ENCODE results near the gene NARF. TPM values are rescaled to one million over a fixed set of nuclear protein-coding genes. Genes with fewer than 3 reads are reported as not detected.

NARF gene
- total and polyA plus RNA-seq, 4 experiments from 2014 or later, result 80.8 to 146 (median 88.5) TPM

DNA sequence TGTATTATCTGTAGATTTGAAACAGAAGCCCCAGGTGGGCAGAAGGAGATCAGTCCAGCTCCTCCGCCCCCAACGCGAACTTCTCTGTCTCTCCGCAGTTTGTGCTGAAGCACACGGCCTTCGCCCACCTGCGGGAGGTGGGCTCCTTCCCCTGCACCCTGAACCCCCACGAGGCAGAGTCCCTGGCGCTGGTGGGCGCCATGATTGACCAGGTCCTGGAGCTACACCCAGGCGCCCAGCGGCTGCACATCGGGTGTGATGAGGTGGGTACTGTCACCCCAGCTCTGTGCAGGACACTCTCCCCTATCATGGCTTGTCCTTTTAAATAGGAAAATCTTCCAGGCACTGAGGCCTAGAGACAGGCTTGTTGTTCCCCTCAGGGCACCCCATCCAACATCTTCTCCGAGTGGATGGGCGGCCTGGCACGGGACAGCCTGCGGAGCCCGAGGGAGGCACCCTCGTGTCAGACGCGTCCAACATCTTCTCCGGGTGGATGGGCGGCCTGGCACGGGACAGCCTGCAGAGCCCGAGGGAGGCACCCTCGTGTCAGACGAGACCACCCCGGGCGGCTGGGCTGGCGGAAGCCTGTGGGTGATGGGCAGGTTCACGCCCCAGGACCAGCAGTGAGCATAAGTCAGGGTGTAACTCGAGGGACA, 24.9 kb upstream of the NARF start:
- no peak overlapping the region for H3K4me3 ChIP-seq (ENCODE audit: low read length in 2 of 2)
- H3K27me3 Mint-ChIP-seq, result no peaks in the 10 kb centered on the region
- ChIA-PET POLR2A (ENCODE audit: partially characterized antibody) (interaction anchor here (1.3 kb wide), 1 partner anchor 25 kb away, joined by 5 read pairs; the partner anchor contains the start of gene NARF), CTCF (ENCODE audit: partially characterized antibody) (interaction anchor here (0.5 to 1.2 kb wide), 3 partner anchors 9 to 121 kb away, joined by 3 to 5 read pairs (median 3); no protein-coding TSS in a partner anchor)
- H3K36me3 ChIP-seq (ENCODE audit: insufficient read depth, low read length), result peaks cover 5% of the 10 kb centered on the region
- DNase-seq, result no peak
- no peaks in the 10 kb centered on the region for H3K9me3 ChIP-seq (ENCODE audit: control insufficient read depth in 1 of 2, low read length in 2 of 2)
- H3K27me3 ChIP-seq (ENCODE audit: insufficient read depth, low read length), result no peaks in the 10 kb centered on the region
- H3K4me1 Mint-ChIP-seq, result peaks cover 8 to 31% (median 14%) of the 10 kb centered on the region in 4 donors
- H3K9me3 Mint-ChIP-seq, result peaks cover 0 to 2% (median 0%) of the 10 kb centered on the region in 8 donors
- H3K4me3 Mint-ChIP-seq, result no peak overlapping the region
- peak overlapping the region in 1 of 7 donors; percentile 70 for H3K27ac Mint-ChIP-seq
- no peak overlapping the region for H3K27ac ChIP-seq (ENCODE audit: low read depth, low read length)
- intact Hi-C loops (cut with micrococcal nuclease), result no loop called here
- H3K4me1 ChIP-seq (ENCODE audit: insufficient read depth, low read length), result peaks cover 14% of the 10 kb centered on the region
- peaks cover 11 to 12% of the 10 kb centered on the region in 2 donors for H3K36me3 Mint-ChIP-seq

- peaks cover 0 to 2% (median 0%) of the 10 kb centered on the region in 8 donors for H3K9me3 Mint-ChIP-seq
- Histone ChIP-seq H3K36me3 (ENCODE audit: insufficient read depth, low read length) (peaks cover 5% of the 10 kb centered on the region), H3K9me3 (ENCODE audit: control insufficient read depth in 1 of 2, low read length in 2 of 2) (no peaks in the 10 kb centered on the region), H3K27me3 (ENCODE audit: insufficient read depth, low read length) (no peaks in the 10 kb centered on the region), H3K4me3 (ENCODE audit: low read length in 2 of 2) (no peak overlapping the region), H3K27ac (ENCODE audit: low read depth, low read length) (no peak overlapping the region), H3K4me1 (ENCODE audit: insufficient read depth, low read length) (peaks cover 13% of the 10 kb centered on the region)
- ChIA-PET CTCF (ENCODE audit: partially characterized antibody) (interaction anchor here (0.5 to 1.2 kb wide), 3 partner anchors 9 to 120 kb away, joined by 3 to 5 read pairs (median 3); no protein-coding TSS in a partner anchor), POLR2A (ENCODE audit: partially characterized antibody) (interaction anchor here (1.2 to 1.3 kb wide), 2 partner anchors 15 to 24 kb away, joined by 4 to 5 read pairs; partner anchors contain the start of gene NARF)
- peaks cover 10 to 11% of the 10 kb centered on the region in 2 donors for H3K36me3 Mint-ChIP-seq
- DNase-seq, result peak in 1 of 5 donors; percentile 25
- H3K27me3 Mint-ChIP-seq, result no peaks in the 10 kb centered on the region
- H3K4me1 Mint-ChIP-seq, result peaks cover 8 to 26% (median 12%) of the 10 kb centered on the region in 4 donors
- peak overlapping the region in 2 of 7 donors; percentile 18 to 29 for H3K27ac Mint-ChIP-seq
- peak overlapping the region in 1 of 8 donors; percentile 22 for H3K4me3 Mint-ChIP-seq
- intact Hi-C loops (cut with micrococcal nuclease), result no loop called here
Observed at GRCh38 chr17:82434216-82434565, 24.4 kb upstream of the NARF start.

- peaks cover 3 to 17% (median 4%) of the 10 kb centered on the region in 4 donors for H3K4me1 Mint-ChIP-seq
- DNase-seq, result no peak
- H3K9me3 Mint-ChIP-seq, result no peaks in the 10 kb centered on the region
- no peaks in the 10 kb centered on the region for H3K27me3 Mint-ChIP-seq
- ChIA-PET POLR2A (ENCODE audit: partially characterized antibody) (interaction anchor here (1.1 to 1.3 kb wide), 3 partner anchors 9 to 23 kb away, joined by 4 to 5 read pairs (median 4); partner anchors contain the start of gene NARF), CTCF (ENCODE audit: partially characterized antibody) (interaction anchor here (1.2 kb wide), 1 partner anchor 10 kb away, joined by 5 read pairs; no protein-coding TSS in a partner anchor)
- H3K36me3 ChIP-seq (ENCODE audit: insufficient read depth, low read length), result peaks cover 5% of the 10 kb centered on the region
- H3K27ac Mint-ChIP-seq, result peak overlapping the region in 1 of 7 donors; percentile 17
- no peak overlapping the region for H3K4me3 Mint-ChIP-seq
- H3K36me3 Mint-ChIP-seq, result peaks cover 1 to 5% of the 10 kb centered on the region in 2 donors
- H3K27me3 ChIP-seq (ENCODE audit: insufficient read depth, low read length), result no peaks in the 10 kb centered on the region
- no peaks in the 10 kb centered on the region for H3K9me3 ChIP-seq (ENCODE audit: control insufficient read depth in 1 of 2, low read length in 2 of 2)
- intact Hi-C loops (cut with micrococcal nuclease), result no loop called here
- no peak overlapping the region for H3K4me3 ChIP-seq (ENCODE audit: low read length in 2 of 2)
- H3K4me1 ChIP-seq (ENCODE audit: insufficient read depth, low read length), result peaks cover 9% of the 10 kb centered on the region
- no peak overlapping the region for H3K27ac ChIP-seq (ENCODE audit: low read depth, low read length)
Observed at GRCh38 chr17:82435103-82435502, 23.4 kb upstream of the NARF start.

DNA sequence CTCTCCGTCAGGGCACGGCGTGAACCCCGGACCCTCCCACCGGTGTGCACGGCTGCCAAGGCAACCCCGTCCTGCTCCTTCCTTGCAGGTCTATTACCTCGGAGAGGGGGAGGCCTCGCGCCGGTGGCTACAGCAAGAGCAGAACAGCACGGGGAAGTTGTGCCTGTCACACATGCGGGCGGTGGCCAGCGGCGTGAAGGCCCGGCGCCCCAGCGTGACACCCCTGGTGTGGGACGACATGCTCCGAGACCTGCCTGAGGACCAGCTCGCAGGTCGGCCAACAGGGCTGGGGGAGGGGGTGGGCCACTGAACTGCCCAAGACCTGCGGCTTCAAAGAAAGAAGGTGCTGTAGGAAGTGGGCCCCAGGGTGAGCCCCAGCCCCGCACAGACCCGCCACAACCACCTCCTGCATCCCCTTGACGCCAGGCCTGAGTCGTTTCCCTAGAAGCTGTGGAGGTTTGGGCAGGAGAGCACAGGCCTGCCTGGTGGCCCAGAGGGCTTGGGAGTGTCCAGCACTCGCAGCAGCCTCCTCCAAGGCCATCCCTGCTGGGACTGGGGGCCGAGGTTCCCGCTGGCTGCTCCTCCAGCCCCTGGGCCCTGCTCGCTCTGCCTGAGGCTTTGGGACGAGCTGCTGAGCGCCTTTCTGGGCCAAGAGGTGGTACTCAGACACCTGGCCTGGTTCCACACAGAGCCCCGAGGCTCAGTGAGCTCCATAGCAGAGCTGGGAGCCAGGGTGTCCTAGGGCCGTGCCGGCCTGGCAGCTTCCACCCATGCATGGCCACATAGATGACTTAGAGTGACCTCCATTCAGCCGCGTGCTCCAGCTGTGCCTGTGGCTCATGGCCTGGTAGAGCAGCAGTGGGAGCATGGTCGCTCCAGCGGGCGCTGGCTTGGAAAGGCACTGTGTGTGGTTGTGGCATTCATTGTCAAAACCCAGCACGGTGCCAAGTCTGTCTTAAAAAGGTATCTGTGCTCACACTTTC, 22.6 kb upstream of the NARF start:
- ChIA-PET POLR2A (ENCODE audit: partially characterized antibody) (interaction anchor here (1.1 kb wide), 2 partner anchors 8 to 13 kb away, joined by 4 to 7 read pairs; no protein-coding TSS in a partner anchor), CTCF (ENCODE audit: partially characterized antibody) (no interaction called here)
- H3K27ac ChIP-seq (ENCODE audit: low read depth, low read length), result no peak overlapping the region
- intact Hi-C loops (cut with micrococcal nuclease), result no loop called here
- H3K4me3 ChIP-seq (ENCODE audit: low read length in 2 of 2), result no peak overlapping the region
- no peaks in the 10 kb centered on the region for H3K9me3 Mint-ChIP-seq
- no peaks in the 10 kb centered on the region for H3K9me3 ChIP-seq (ENCODE audit: control insufficient read depth in 1 of 2, low read length in 2 of 2)
- H3K27me3 ChIP-seq (ENCODE audit: insufficient read depth, low read length), result no peaks in the 10 kb centered on the region
- no peak overlapping the region for H3K4me3 Mint-ChIP-seq
- H3K27ac Mint-ChIP-seq, result no peak overlapping the region
- H3K36me3 ChIP-seq (ENCODE audit: insufficient read depth, low read length), result peaks cover 5% of the 10 kb centered on the region
- H3K36me3 Mint-ChIP-seq, result peaks cover 0 to 6% of the 10 kb centered on the region in 2 donors
- H3K4me1 Mint-ChIP-seq, result peaks cover 0 to 20% (median 4%) of the 10 kb centered on the region in 4 donors
- no peak for DNase-seq
- H3K4me1 ChIP-seq (ENCODE audit: insufficient read depth, low read length), result peaks cover 9% of the 10 kb centered on the region
- H3K27me3 Mint-ChIP-seq, result no peaks in the 10 kb centered on the region

DNA sequence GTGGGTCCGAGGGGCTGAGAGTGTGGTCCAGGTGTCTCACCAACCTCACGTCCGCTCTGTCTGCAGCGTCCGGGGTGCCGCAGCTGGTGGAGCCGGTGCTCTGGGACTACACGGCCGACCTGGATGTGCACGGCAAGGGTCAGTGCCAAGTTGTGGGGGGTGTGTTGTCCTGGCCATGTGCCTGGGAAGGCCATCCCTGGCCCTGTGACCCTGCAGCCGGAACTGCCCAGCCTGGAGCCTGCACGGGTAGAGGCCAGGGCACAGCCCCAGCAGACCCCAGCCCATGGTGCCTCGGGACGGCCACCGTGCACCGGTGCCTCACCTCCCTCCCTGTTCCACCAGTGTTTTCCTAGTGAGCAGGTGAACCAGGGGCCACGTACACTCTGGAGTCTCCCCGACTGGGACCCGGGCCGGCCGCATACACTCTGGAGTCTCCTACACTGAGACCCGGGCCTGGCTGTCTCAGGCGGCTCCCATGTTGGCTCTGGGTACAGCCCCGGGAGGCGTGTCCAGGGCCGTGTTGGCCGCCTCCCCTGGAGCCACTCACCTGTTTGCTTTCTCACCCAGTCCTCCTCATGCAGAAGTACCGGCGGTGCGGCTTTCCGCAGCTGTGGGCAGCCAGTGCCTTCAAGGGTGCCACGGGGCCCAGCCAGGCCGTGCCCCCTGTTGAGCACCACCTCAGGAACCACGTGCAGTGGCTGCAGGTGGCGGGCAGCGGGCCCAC, 21.8 kb upstream of the NARF start:
- H3K9me3 ChIP-seq (ENCODE audit: control insufficient read depth in 1 of 2, low read length in 2 of 2), result no peaks in the 10 kb centered on the region
- Mint-ChIP-seq H3K27me3 (no peaks in the 10 kb centered on the region), H3K36me3 (peaks cover 0 to 7% of the 10 kb centered on the region in 2 donors), H3K4me1 (peaks cover 0 to 20% (median 4%) of the 10 kb centered on the region in 4 donors), H3K4me3 (no peak overlapping the region), H3K27ac (no peak overlapping the region), H3K9me3 (no peaks in the 10 kb centered on the region)
- intact Hi-C loops (cut with micrococcal nuclease), result no loop called here
- peaks cover 6% of the 10 kb centered on the region for H3K36me3 ChIP-seq (ENCODE audit: insufficient read depth, low read length)
- DNase-seq, result no peak
- no peaks in the 10 kb centered on the region for H3K27me3 ChIP-seq (ENCODE audit: insufficient read depth, low read length)
- POLR2A ChIA-PET (ENCODE audit: partially characterized antibody), result interaction anchor here (1.1 kb wide), 1 partner anchor 13 kb away, joined by 7 read pairs; no protein-coding TSS in a partner anchor
- CTCF ChIA-PET (ENCODE audit: partially characterized antibody), result no interaction called here
- H3K27ac ChIP-seq (ENCODE audit: low read depth, low read length), result no peak overlapping the region
- no peak overlapping the region for H3K4me3 ChIP-seq (ENCODE audit: low read length in 2 of 2)
- peaks cover 9% of the 10 kb centered on the region for H3K4me1 ChIP-seq (ENCODE audit: insufficient read depth, low read length)

GRCh38 chr17:82437325-82437668, 21.2 kb upstream of the NARF start:
- POLR2A ChIA-PET (ENCODE audit: partially characterized antibody), result no interaction called here
- CTCF ChIA-PET (ENCODE audit: partially characterized antibody), result no interaction called here
- peaks cover 0 to 20% (median 4%) of the 10 kb centered on the region in 4 donors for H3K4me1 Mint-ChIP-seq

More at GRCh38 chr17:82437325-82437668, 21.2 kb upstream of the NARF start:
- Mint-ChIP-seq H3K9me3 (no peaks in the 10 kb centered on the region), H3K36me3 (peaks cover 0 to 7% of the 10 kb centered on the region in 2 donors), H3K4me3 (no peak overlapping the region), H3K27ac (no peak overlapping the region), H3K27me3 (no peaks in the 10 kb centered on the region)
- H3K9me3 ChIP-seq (ENCODE audit: control insufficient read depth in 1 of 2, low read length in 2 of 2), result no peaks in the 10 kb centered on the region
- no peak overlapping the region for H3K4me3 ChIP-seq (ENCODE audit: low read length in 2 of 2)
- H3K27ac ChIP-seq (ENCODE audit: low read depth, low read length), result no peak overlapping the region
- intact Hi-C loops (cut with micrococcal nuclease), result no loop called here
- H3K27me3 ChIP-seq (ENCODE audit: insufficient read depth, low read length), result no peaks in the 10 kb centered on the region
- peaks cover 9% of the 10 kb centered on the region for H3K36me3 ChIP-seq (ENCODE audit: insufficient read depth, low read length)
- peaks cover 9% of the 10 kb centered on the region for H3K4me1 ChIP-seq (ENCODE audit: insufficient read depth, low read length)
- DNase-seq, result no peak

All from CD4-positive, alpha-beta memory T cell (primary cell).